HFFc6 (cell line): ENCODE data around the gene CCL15. TPM values are rescaled to one million over a fixed set of nuclear protein-coding genes. Genes with fewer than 3 reads are reported as not detected.

Source experiments
- DNase-seq: peaks from one replicate; pipeline ENCODE4 v3.0.0-alpha.2; 2018
- H3K27ac Mint-ChIP-seq: 2 replicates; pipeline ENCODE4 v1.8.0; 2020; ENCODE audit warnings: mild to moderate bottlenecking, mixed read lengths
- H3K27me3 Mint-ChIP-seq: 2 replicates; pipeline ENCODE4 v1.8.0; 2021; ENCODE audit warnings: mild to moderate bottlenecking, moderate library complexity, mixed read lengths; ENCODE audit not compliant: insufficient read depth
- H3K36me3 Mint-ChIP-seq: 2 replicates; pipeline ENCODE4 v1.8.0; 2021; ENCODE audit warnings: low read depth, mixed read lengths
- H3K4me1 Mint-ChIP-seq: 2 replicates; pipeline ENCODE4 v1.8.0; 2020; ENCODE audit warnings: low read depth, mixed read lengths
- H3K4me3 Mint-ChIP-seq: 2 replicates; pipeline ENCODE4 v1.8.0; 2020; ENCODE audit warnings: mild to moderate bottlenecking, moderate library complexity, mixed read lengths
- H3K9me3 Mint-ChIP-seq: 2 replicates; pipeline ENCODE4 v1.8.0; 2020; ENCODE audit warnings: mild to moderate bottlenecking, mixed read lengths
- total RNA-seq, 6 experiments: library from RNA; stranded (reverse); fragmentation: NEBNext Ultra II Directional; extraction: Animal tissue kit (Norgen Biotek cat#: 25700); gene quantifications; 2 replicates in 1 of 6; 3 replicates in 5 of 6; pipeline ENCODE4 v1.2.3, GENCODE V29; 2021
- TF ChIP-seq, protein P1 (sequence below): fragments of 200-600 bp; sonication (generic); IDR thresholded peaks from 2 replicates; pipeline ENCODE4 v1.5.0; 2021; ENCODE audit warnings: antibody characterized with exemption, mild to moderate bottlenecking

CCL15 gene
- total RNA-seq, 6 experiments from 2014 or later: not detected

DNA sequence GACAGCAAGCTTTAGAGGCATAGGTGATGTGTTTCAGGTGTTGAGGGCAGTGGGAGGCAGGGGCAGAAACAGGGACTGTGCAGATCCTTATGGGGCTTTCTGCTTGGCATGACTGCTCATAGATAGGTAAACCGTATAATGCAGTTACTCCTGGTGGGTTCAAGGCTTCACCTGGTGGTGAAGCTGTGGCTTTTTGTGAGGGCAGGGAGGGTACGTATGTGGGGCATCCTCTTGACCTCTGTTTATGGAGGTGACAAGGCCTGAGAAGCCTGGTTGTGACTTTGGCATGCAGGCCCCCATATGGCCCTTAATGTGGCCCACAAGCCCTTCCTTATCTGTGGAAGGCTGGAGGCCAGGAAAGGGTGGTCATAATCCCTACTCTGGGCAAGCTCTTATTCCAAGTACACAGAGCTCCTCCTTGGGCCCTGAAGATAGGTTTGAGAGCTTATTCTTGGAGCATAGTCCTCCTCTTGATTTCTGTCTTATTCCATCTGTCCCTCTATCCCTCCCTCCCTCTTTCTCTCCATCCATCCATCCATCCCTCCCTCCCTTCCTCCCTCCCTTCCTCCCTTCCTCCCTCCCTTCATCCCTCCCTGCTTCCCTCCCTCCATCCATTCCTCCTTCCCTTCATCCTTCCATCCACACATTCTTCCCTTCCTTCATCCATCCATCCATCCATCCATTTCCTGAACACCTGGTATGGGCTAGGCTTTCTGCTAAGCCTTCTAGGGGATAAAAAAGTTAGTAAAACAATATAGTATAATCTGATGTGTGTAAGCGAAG, 18.8 kb downstream of the CCL15 start:
- Mint-ChIP-seq H3K27ac (no peak overlapping the region), H3K4me3 (no peak overlapping the region), H3K36me3 (no peaks in the 10 kb centered on the region), H3K9me3 (no peaks in the 10 kb centered on the region), H3K27me3 (peaks cover 11% of the 10 kb centered on the region), H3K4me1 (no peaks in the 10 kb centered on the region)
- DNase-seq: no peak
- TF ChIP-seq, protein P1, sequence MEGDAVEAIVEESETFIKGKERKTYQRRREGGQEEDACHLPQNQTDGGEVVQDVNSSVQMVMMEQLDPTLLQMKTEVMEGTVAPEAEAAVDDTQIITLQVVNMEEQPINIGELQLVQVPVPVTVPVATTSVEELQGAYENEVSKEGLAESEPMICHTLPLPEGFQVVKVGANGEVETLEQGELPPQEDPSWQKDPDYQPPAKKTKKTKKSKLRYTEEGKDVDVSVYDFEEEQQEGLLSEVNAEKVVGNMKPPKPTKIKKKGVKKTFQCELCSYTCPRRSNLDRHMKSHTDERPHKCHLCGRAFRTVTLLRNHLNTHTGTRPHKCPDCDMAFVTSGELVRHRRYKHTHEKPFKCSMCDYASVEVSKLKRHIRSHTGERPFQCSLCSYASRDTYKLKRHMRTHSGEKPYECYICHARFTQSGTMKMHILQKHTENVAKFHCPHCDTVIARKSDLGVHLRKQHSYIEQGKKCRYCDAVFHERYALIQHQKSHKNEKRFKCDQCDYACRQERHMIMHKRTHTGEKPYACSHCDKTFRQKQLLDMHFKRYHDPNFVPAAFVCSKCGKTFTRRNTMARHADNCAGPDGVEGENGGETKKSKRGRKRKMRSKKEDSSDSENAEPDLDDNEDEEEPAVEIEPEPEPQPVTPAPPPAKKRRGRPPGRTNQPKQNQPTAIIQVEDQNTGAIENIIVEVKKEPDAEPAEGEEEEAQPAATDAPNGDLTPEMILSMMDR: no peak

DNA sequence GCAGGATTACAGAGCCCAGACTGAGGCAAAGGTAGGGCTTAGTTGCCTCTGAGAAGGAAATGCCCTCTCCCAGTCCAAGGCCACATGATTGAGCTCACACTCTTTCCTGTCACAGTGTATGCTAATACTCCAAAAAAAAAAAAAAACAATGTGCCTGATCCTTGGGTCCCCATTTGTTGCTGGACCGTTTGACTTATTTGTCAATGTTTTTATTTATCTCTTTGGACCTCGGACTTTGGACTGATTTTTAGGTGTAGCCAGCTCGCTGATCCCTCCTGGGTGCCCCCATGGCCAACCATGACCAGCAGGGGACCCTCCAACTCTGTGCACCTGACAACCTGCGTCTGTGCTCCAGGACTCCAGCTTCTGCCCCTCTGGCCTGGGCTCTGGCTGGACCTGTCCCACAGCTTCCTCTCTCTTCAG, 19.4 kb downstream of the CCL15 start:
- Mint-ChIP-seq H3K27me3 (peaks cover 11% of the 10 kb centered on the region), H3K4me1 (no peaks in the 10 kb centered on the region), H3K9me3 (no peaks in the 10 kb centered on the region), H3K27ac (no peak overlapping the region), H3K36me3 (no peaks in the 10 kb centered on the region), H3K4me3 (no peak overlapping the region)
- no peak for DNase-seq
- TF ChIP-seq, protein P1: no peak

DNA sequence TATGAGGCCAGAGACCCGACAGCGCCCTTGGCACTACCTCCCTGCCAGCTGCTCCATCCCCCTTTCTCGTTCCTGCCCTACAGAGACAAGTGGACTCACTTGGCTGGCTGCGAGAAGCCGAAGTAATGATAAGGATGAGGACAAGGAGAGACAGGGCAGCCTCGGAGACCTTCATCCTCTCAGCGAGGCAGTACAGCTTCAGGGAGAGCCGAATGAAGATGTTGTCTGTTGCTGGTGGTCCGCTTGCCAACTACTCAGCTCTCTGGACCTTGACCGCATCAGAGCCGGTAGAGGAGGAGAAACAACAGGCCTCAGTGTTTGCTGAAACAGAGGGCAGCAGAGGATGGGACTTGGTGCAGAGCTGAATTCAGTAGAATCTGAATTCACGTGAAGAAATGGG, 20.1 kb downstream of the CCL15 start, which contains the start of gene CCL16:
Gene CCL16 (minus strand): TSS at position 252 of the 400 bp plus-strand sequence. CDS start 77 bp downstream, at position 175.
- Mint-ChIP-seq H3K36me3 (no peaks in the 10 kb centered on the region), H3K4me3 (no peak within 1 kb of the TSS), H3K4me1 (no peaks in the 10 kb centered on the region), H3K27ac (no peak within 1 kb of the TSS), H3K9me3 (no peaks in the 10 kb centered on the region), H3K27me3 (peaks cover 11% of the 10 kb centered on the region)
- TF ChIP-seq, protein P1: no peak
- no peak for DNase-seq

GRCh38 chr17:35978346-35978745, 23.0 kb downstream of the CCL15 start:
- Mint-ChIP-seq H3K4me1 (peaks cover 9% of the 10 kb centered on the region), H3K27me3 (peaks cover 4% of the 10 kb centered on the region), H3K36me3 (no peaks in the 10 kb centered on the region), H3K4me3 (no peak overlapping the region), H3K9me3 (no peaks in the 10 kb centered on the region), H3K27ac (no peak overlapping the region)
- DNase-seq: no peak
- TF ChIP-seq, protein P1: no peak

DNA sequence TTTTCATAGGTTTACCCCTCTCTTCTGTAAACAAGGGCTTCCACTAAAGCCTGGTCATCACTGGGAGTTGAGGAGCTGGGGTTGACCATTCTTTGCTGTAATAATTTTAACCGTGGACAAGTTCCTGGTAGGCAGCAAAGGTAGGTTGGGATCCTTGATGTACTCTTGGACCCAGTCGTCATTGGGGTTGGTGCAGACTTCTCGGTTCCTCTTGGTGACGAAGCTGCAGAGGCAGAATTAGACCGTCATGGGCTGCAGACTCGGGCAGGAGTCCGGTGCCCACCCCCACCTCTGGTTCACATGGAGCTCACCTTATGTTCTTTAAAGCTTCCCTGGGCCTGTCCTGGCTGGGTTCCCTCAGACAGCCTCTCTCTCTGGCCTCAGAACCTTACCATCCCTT, 23.8 kb downstream of the CCL15 start:
- Mint-ChIP-seq H3K4me1 (peaks cover 15% of the 10 kb centered on the region), H3K36me3 (no peaks in the 10 kb centered on the region), H3K27me3 (peaks cover 4% of the 10 kb centered on the region), H3K4me3 (no peak overlapping the region), H3K27ac (no peak overlapping the region), H3K9me3 (no peaks in the 10 kb centered on the region)
- TF ChIP-seq, protein P1: no peak
- no peak for DNase-seq
